Osteocyte (in vitro differentiated cells): ENCODE measurements around the gene SYNGAP1. TPM values are rescaled to one million over a fixed set of nuclear protein-coding genes. Genes with fewer than 3 reads are reported as not detected.
A peak's percentile ranks its signal among the peaks of the same experiment; 100 is the strongest.

Experiments
- DNase-seq: peaks from one replicate; pipeline ENCODE4 v3.0.0; 2021; ENCODE audit warnings: mixed read lengths; ENCODE audit not compliant: unreplicated experiment; ENCODE audit errors: extremely low spot score
- H3K27ac Mint-ChIP-seq: one replicate; pipeline ENCODE4 v1.8.0; 2021; ENCODE audit warnings: mild to moderate bottlenecking, mixed read lengths; ENCODE audit not compliant: unreplicated experiment
- H3K27me3 Mint-ChIP-seq: one replicate; pipeline ENCODE4 v1.8.0; 2021; ENCODE audit warnings: mixed read lengths; ENCODE audit not compliant: unreplicated experiment
- H3K36me3 Mint-ChIP-seq: one replicate; pipeline ENCODE4 v1.8.0; 2021; ENCODE audit warnings: mixed read lengths; ENCODE audit not compliant: unreplicated experiment
- H3K4me1 Mint-ChIP-seq: one replicate; pipeline ENCODE4 v1.8.0; 2021; ENCODE audit warnings: mixed read lengths; ENCODE audit not compliant: unreplicated experiment
- H3K4me3 Mint-ChIP-seq: one replicate; pipeline ENCODE4 v1.8.0; 2021; ENCODE audit warnings: mild to moderate bottlenecking, moderate library complexity, mixed read lengths; ENCODE audit not compliant: unreplicated experiment
- H3K9me3 Mint-ChIP-seq: one replicate; pipeline ENCODE4 v1.8.0; 2021; ENCODE audit warnings: mixed read lengths; ENCODE audit not compliant: unreplicated experiment
- CTCF ChIP-seq: fragments of 200-600 bp; sonication (generic); IDR thresholded peaks from 2 replicates; pipeline ENCODE4 v1.5.0; 2021; ENCODE audit warnings: antibody characterized with exemption, mild to moderate bottlenecking, moderate library complexity
- total RNA-seq: library from RNA; stranded (reverse); gene quantifications from 2 replicates; pipeline ENCODE4 v1.2.1, GENCODE V29; 2021

SYNGAP1 gene
- total RNA-seq, 1 donor from 2014 or later = 34.7 TPM

- no peaks in the 10 kb centered on the region for H3K27me3 Mint-ChIP-seq
- peak overlapping the region; percentile 87 for H3K27ac Mint-ChIP-seq
- peaks cover 39% of the 10 kb centered on the region for H3K4me1 Mint-ChIP-seq
- no peak for TF ChIP-seq CTCF
- peaks cover 21% of the 10 kb centered on the region for H3K36me3 Mint-ChIP-seq
- no peak for DNase-seq
- no peaks in the 10 kb centered on the region for H3K9me3 Mint-ChIP-seq
- peak overlapping the region; percentile 74 for H3K4me3 Mint-ChIP-seq
These were observed 8.2 kb upstream of the SYNGAP1 start for GRCh38 chr6:33411632-33412005.

GRCh38 chr6:33412140-33413009, 7.5 kb upstream of the SYNGAP1 start:
- TF ChIP-seq CTCF = no peak
- Mint-ChIP-seq H3K27ac (peak overlapping the region; percentile 50), H3K4me1 (peaks cover 45% of the 10 kb centered on the region), H3K9me3 (no peaks in the 10 kb centered on the region), H3K36me3 (peaks cover 21% of the 10 kb centered on the region), H3K4me3 (peak overlapping the region; percentile 74), H3K27me3 (no peaks in the 10 kb centered on the region)
- DNase-seq = no peak

DNA sequence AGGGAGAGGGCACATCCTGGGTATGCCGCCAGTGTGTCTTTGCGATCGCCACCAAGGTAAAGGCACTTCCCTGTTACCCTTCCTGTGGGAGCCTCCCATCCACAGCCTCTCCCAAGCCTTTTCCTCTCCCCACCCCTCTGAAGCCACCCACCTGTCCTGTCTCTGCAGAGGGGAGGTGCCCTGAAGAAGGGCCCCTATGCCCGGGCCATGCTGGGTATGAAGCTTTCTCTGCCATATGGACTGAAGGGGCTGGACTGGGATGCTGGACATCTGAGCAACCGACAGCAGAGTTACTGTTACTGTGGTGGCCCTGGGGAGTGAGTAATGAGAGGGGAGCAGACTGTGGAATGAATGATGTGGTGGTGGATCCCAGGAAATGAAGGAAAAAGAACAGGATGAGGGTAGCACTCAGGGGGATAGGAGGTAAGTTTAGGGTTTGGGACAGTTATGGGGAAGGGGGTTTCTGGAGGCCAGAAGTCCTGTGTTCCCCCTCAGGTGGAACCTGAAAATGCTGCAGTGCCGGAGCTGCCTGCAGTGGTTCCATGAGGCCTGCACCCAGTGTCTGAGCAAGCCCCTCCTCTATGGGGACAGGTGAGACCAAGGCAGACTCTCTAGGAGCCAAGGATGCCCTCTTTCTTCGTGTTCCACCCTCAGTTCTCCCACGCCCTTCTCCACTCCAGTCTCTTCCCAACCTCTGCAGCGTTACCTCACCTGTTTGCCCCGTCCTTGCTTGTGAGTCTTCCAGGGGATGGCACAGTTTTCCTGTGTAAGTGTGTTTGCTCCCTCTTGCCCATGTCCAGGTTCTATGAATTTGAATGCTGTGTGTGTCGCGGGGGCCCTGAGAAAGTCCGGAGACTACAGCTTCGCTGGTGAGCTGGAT, 6.4 kb upstream of the SYNGAP1 start:
- Mint-ChIP-seq H3K4me1 (peaks cover 49% of the 10 kb centered on the region), H3K27me3 (no peaks in the 10 kb centered on the region), H3K27ac (peak overlapping the region; percentile 45), H3K36me3 (peaks cover 21% of the 10 kb centered on the region), H3K4me3 (no peak overlapping the region), H3K9me3 (no peaks in the 10 kb centered on the region)
- no peak for TF ChIP-seq CTCF
- DNase-seq = no peak

DNA sequence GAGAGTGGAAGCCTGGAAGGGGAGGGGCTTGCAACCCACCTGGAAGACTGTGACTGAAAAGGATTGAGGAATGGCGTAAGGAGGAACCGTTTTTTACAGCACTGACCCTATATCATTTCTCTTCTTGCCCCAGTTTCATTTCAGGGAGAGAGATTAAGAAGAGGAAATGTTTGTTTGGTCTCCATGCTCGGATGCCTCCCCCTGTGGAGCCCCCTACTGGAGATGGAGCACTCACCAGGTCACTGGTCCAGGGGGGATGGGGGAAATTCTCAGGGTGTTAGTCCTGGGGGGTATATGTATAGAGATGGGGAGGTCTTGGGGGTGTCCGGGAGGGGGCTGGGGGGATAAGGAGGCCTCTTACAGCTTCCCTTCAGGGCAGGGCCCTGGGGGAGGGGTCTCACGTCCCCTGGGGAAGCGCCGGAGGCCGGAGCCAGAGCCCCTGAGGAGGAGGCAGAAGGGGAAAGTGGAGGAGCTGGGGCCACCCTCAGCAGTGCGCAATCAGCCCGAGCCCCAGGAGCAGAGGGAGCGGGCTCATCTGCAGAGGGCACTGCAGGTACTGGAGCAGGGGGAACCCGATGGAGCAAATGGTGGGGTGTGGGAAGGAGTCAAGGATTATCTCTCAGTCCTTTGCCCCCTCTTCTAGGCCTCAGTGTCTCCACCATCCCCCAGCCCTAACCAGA, 5.1 kb upstream of the SYNGAP1 start:
- no peaks in the 10 kb centered on the region for H3K9me3 Mint-ChIP-seq

More for the DNA sequence above, 5.1 kb upstream of the SYNGAP1 start:
- Mint-ChIP-seq H3K4me3 (peak overlapping the region; percentile 30), H3K27me3 (no peaks in the 10 kb centered on the region), H3K27ac (peak overlapping the region; percentile 45), H3K4me1 (peaks cover 60% of the 10 kb centered on the region), H3K36me3 (peaks cover 21% of the 10 kb centered on the region)
- peak; percentile 43 for TF ChIP-seq CTCF
- DNase-seq = no peak
